Smooth muscle cell (in vitro differentiated cells): ENCODE measurements around the gene TOX4. TPM values are rescaled to one million over a fixed set of nuclear protein-coding genes. Genes with fewer than 3 reads are reported as not detected.

ENCODE experiments used
- DNase-seq: peaks from one replicate; lab custom pipeline; 2025; ENCODE audit not compliant: unreplicated experiment; lab: John Stamatoyannopoulos, UW
- H2AFZ ChIP-seq: fragments of 200-600 bp; sonication (generic); 2 replicates; pipeline ENCODE4 v1.6.0; 2016; ENCODE audit warnings: antibody characterized with exemption, low read depth, mild to moderate bottlenecking
- H3F3A ChIP-seq: fragments of 200-600 bp; sonication (generic); 2 replicates; pipeline ENCODE4 v1.6.0; 2017; ENCODE audit warnings: antibody characterized with exemption, low read depth
- H3K27ac ChIP-seq: fragments of 200-600 bp; sonication (generic); 2 replicates; pipeline ENCODE4 v1.5.1; 2016; ENCODE audit warnings: low read depth, mild to moderate bottlenecking
- H3K27me3 ChIP-seq: fragments of 200-600 bp; sonication (generic); 2 replicates; pipeline ENCODE4 v1.6.1; 2016; ENCODE audit warnings: low read depth, mild to moderate bottlenecking
- H3K36me3 ChIP-seq: fragments of 200-600 bp; sonication (generic); 2 replicates; pipeline ENCODE4 v1.5.1; 2016; ENCODE audit warnings: low read depth
- H3K4me1 ChIP-seq: fragments of 200-600 bp; sonication (generic); 2 replicates; pipeline ENCODE4 v1.5.1; 2016; ENCODE audit warnings: low read depth
- H3K4me2 ChIP-seq: fragments of 200-600 bp; sonication (generic); 2 replicates; pipeline ENCODE4 v1.6.0; 2016; ENCODE audit warnings: mild to moderate bottlenecking
- H3K4me3 ChIP-seq: fragments of 200-600 bp; sonication (generic); 2 replicates; pipeline ENCODE4 v1.5.1; 2016; ENCODE audit warnings: mild to moderate bottlenecking
- H3K79me2 ChIP-seq: fragments of 200-600 bp; sonication (generic); 2 replicates; pipeline ENCODE4 v1.6.0; 2016; ENCODE audit warnings: low read depth, mild to moderate bottlenecking
- H3K9ac ChIP-seq: fragments of 200-600 bp; sonication (generic); 2 replicates; pipeline ENCODE4 v1.6.0; 2016; ENCODE audit warnings: low read depth
- H3K9me3 ChIP-seq: fragments of 200-600 bp; sonication (generic); replicated peaks from 2 replicates; pipeline ENCODE4 v1.5.1; 2016; ENCODE audit warnings: low read depth
- H4K20me1 ChIP-seq: fragments of 200-600 bp; sonication (generic); 2 replicates; pipeline ENCODE4 v1.6.0; 2016; ENCODE audit warnings: low read depth
- CTCF ChIP-seq: fragments of 200-600 bp; sonication (generic); IDR thresholded peaks from 2 replicates; pipeline ENCODE4 v1.5.1; 2017; ENCODE audit warnings: borderline replicate concordance, mild to moderate bottlenecking, antibody characterized with exemption; ENCODE audit not compliant: insufficient read depth, poor library complexity, severe bottlenecking
- WGBS: methylation state at CpG from one replicate; pipeline ENCODE4 v1.1.7; 2016; ENCODE audit warnings: low lambda C conversion rate; 5-methylcytosine and 5-hydroxymethylcytosine counted together
- polyA plus RNA-seq: library from polyadenylated mRNA; unstranded; fragments of >200 nt; fragmentation: Nextera tagmentation; extraction: Ambion mirVana; gene quantifications from 2 replicates; pipeline ENCODE4 v1.2.1, GENCODE V29; 2016
- total RNA-seq: library from RNA; depleted of rRNA; stranded (reverse); fragments of >200 nt; gene quantifications from 2 replicates; pipeline ENCODE4 v1.2.3, GENCODE V29; 2014

TOX4 gene
- total and polyA plus RNA-seq, 2 experiments from 2014 or later, result 31.9 to 54.5 TPM

GRCh38 chr14:21528381-21529348 lies 51.7 kb downstream of the TOX4 start:
- DNase-seq, result no peak
- no peaks in the 10 kb centered on the region for H4K20me1 ChIP-seq
- no peak overlapping the region for H3K9ac ChIP-seq
- H3K9me3 ChIP-seq, result no peaks in the 10 kb centered on the region
- H3K4me1 ChIP-seq, result peaks cover 34% of the 10 kb centered on the region
- H3K4me3 ChIP-seq, result no peak overlapping the region
- 66% methylated on average over 4 of the region's 4 CpGs for WGBS
- no peaks in the 10 kb centered on the region for H3K36me3 ChIP-seq
- H3K27me3 ChIP-seq, result peaks cover 8% of the 10 kb centered on the region
- no peaks in the 10 kb centered on the region for H3K79me2 ChIP-seq
- no peak overlapping the region for H3K4me2 ChIP-seq
- no peak overlapping the region for H2AFZ ChIP-seq
- H3F3A ChIP-seq, result no peaks in the 10 kb centered on the region
- H3K27ac ChIP-seq, result no peak overlapping the region
- no peak for TF ChIP-seq CTCF

- no peaks in the 10 kb centered on the region for H3K9me3 ChIP-seq
- H2AFZ ChIP-seq, result no peak overlapping the region
- no peak overlapping the region for H3K4me2 ChIP-seq
- H3K27me3 ChIP-seq, result peaks cover 16% of the 10 kb centered on the region
- H3K36me3 ChIP-seq, result no peaks in the 10 kb centered on the region
- 81% methylated on average over 1 of the region's 1 CpG for WGBS
- no peaks in the 10 kb centered on the region for H3F3A ChIP-seq
- H3K4me3 ChIP-seq, result no peak overlapping the region
- DNase-seq, result no peak
- H4K20me1 ChIP-seq, result no peaks in the 10 kb centered on the region
- no peak overlapping the region for H3K9ac ChIP-seq
- H3K79me2 ChIP-seq, result no peaks in the 10 kb centered on the region
- H3K27ac ChIP-seq, result no peak overlapping the region
- peaks cover 34% of the 10 kb centered on the region for H3K4me1 ChIP-seq
- TF ChIP-seq CTCF, result no peak
These were observed 52.5 kb downstream of the TOX4 start for GRCh38 chr14:21529515-21529914.

- Histone ChIP-seq H3K4me3 (no peak overlapping the region), H3K4me2 (no peak overlapping the region), H2AFZ (no peak overlapping the region), H3K9me3 (no peaks in the 10 kb centered on the region), H3K27me3 (peaks cover 49% of the 10 kb centered on the region), H4K20me1 (no peaks in the 10 kb centered on the region), H3K27ac (no peak overlapping the region), H3K79me2 (no peaks in the 10 kb centered on the region), H3F3A (no peaks in the 10 kb centered on the region), H3K4me1 (peaks cover 34% of the 10 kb centered on the region), H3K36me3 (no peaks in the 10 kb centered on the region), H3K9ac (no peak overlapping the region)
- no peak for DNase-seq
- no peak for TF ChIP-seq CTCF
These were observed 56.3 kb downstream of the TOX4 start for GRCh38 chr14:21533294-21533693.

- no peak overlapping the region for H3K27ac ChIP-seq
- no peak for TF ChIP-seq CTCF
- no peak for DNase-seq
- H3K4me3 ChIP-seq, result no peak overlapping the region
- no peak overlapping the region for H3K9ac ChIP-seq
- no peaks in the 10 kb centered on the region for H4K20me1 ChIP-seq
- no peak overlapping the region for H2AFZ ChIP-seq
- H3K79me2 ChIP-seq, result no peaks in the 10 kb centered on the region
- H3K27me3 ChIP-seq, result peaks cover 49% of the 10 kb centered on the region
- no peaks in the 10 kb centered on the region for H3K36me3 ChIP-seq
- no peaks in the 10 kb centered on the region for H3F3A ChIP-seq
- H3K9me3 ChIP-seq, result no peaks in the 10 kb centered on the region
- 20% methylated on average over 4 of the region's 4 CpGs for WGBS
- H3K4me2 ChIP-seq, result no peak overlapping the region
- H3K4me1 ChIP-seq, result peaks cover 33% of the 10 kb centered on the region
These were observed 57.6 kb downstream of the TOX4 start for GRCh38 chr14:21534576-21534975.
